ENCODE measurements around the gene NSG1.
"Not testable (repeated sequence)": the region's sequence is repeated elsewhere in the genome, so short reads cannot be mapped to it uniquely, and the experiment has no call there.

The NSG1 gene

DNA sequence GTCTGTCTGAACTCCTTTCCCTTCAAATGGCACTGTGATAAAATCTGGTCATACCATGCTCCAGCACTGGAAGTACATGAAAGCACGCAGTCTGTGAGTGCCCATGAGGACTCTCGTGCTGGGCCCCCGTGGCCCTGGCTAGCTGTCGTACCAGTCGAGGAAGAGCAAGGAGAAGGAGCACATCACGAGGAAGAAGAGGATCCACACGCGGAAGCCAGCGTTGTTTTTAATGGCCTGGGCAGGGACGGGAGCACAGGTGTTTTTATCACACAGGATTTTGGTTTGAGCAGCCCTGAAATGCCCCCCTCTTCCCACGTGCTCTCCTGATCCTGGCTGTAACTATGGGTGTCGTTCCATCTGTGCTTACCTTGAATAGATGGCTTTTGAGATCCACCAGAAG is 33.0 kb downstream of the NSG1 start:
- TF ChIP-seq SUZ12 (IDR thresholded peaks at IDR 0.05; ENCODE audit: extremely low read depth, insufficient read depth, insufficient read length): no peak
- TF ChIP-seq ZNF274 (IDR thresholded peaks at IDR 0.05; ENCODE audit: low read depth, low read length): no peak
- TF ChIP-seq YY1 (IDR thresholded peaks at IDR 0.05; ENCODE audit: insufficient read depth, insufficient read length): no peak
- no peak overlapping the region for H3K4me3 ChIP-seq (ENCODE audit: insufficient read length, low read depth)
- H3K27me3 ChIP-seq (ENCODE audit: insufficient read depth, insufficient read length): no peaks in the 10 kb centered on the region
- H3K36me3 ChIP-seq (ENCODE audit: insufficient read depth, insufficient read length, low read length): peaks cover 66% of the 10 kb centered on the region
- DNase-seq (ENCODE audit: low read depth, low spot score): no peak
- peaks cover 4% of the 10 kb centered on the region; the same call in 1 of the 2 replicates for H3K9me3 ChIP-seq (ENCODE audit: insufficient read depth, low read length)
- H3K9ac ChIP-seq (ENCODE audit: insufficient read length, low read depth): no peak overlapping the region
- H3K4me1 ChIP-seq (ENCODE audit: insufficient read depth, insufficient read length): peaks cover 12% of the 10 kb centered on the region

DNA sequence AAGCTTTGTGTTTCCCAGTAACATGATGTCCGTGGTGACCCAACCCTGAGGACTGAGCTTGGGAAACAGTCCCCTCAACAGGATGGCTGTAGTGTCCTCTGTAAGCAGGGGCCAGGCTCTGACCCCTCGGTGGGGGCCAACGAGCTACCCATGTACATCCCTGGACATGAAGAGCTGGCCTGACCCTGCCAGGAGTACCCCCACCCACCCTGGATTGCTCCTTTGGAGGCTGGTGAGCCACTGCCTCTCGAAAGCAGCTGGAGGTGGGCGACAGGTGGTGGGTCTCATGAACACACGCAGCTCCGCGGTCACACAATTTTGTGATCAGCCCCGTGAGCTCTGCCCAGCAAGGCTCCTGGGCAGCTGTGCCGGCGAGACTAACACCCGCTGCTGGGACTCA is 33.5 kb downstream of the NSG1 start:
- peaks cover 12% of the 10 kb centered on the region for H3K4me1 ChIP-seq (ENCODE audit: insufficient read depth, insufficient read length)
- H3K9me3 ChIP-seq (ENCODE audit: insufficient read depth, low read length): 0 out of 2 replicates have a peak, but pooled peaks cover under 1% of the 10 kb centered on the region
- TF ChIP-seq ZNF274 (IDR thresholded peaks at IDR 0.05; ENCODE audit: low read depth, low read length): no peak
- no peak for TF ChIP-seq YY1 (IDR thresholded peaks at IDR 0.05; ENCODE audit: insufficient read depth, insufficient read length)
- no peak for TF ChIP-seq SUZ12 (IDR thresholded peaks at IDR 0.05; ENCODE audit: extremely low read depth, insufficient read depth, insufficient read length)
- H3K4me3 ChIP-seq (ENCODE audit: insufficient read length, low read depth): no peak overlapping the region
- no peaks in the 10 kb centered on the region for H3K27me3 ChIP-seq (ENCODE audit: insufficient read depth, insufficient read length)
- peaks cover 63% of the 10 kb centered on the region for H3K36me3 ChIP-seq (ENCODE audit: insufficient read depth, insufficient read length, low read length)
- H3K9ac ChIP-seq (ENCODE audit: insufficient read length, low read depth): no peak overlapping the region
- no peak for DNase-seq (ENCODE audit: low read depth, low spot score)

DNA sequence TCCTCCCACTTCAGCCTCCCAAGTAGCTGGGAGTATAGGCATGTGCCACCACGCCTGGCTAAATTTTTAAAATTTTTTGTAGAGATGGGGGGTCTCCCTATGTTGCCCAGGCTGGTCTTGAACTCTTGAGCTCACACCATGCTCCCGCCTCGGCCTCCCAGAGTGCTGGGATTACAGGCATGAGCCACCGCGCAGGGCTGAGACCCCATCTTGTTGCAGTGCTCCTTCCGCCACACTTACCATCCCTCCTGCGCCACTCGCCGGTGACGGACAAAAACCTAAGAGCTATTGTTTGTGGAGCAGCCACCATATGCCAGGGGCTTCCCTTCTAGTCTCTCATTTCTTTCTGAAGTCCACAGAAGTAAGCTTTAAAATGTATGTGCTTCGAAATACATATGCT is 34.5 kb downstream of the NSG1 start:
- no peak for TF ChIP-seq ZNF274 (IDR thresholded peaks at IDR 0.05; ENCODE audit: low read depth, low read length)
- TF ChIP-seq SUZ12 (IDR thresholded peaks at IDR 0.05; ENCODE audit: extremely low read depth, insufficient read depth, insufficient read length): no peak
- no peak for TF ChIP-seq YY1 (IDR thresholded peaks at IDR 0.05; ENCODE audit: insufficient read depth, insufficient read length)
- peaks cover 62% of the 10 kb centered on the region for H3K36me3 ChIP-seq (ENCODE audit: insufficient read depth, insufficient read length, low read length)

DNA sequence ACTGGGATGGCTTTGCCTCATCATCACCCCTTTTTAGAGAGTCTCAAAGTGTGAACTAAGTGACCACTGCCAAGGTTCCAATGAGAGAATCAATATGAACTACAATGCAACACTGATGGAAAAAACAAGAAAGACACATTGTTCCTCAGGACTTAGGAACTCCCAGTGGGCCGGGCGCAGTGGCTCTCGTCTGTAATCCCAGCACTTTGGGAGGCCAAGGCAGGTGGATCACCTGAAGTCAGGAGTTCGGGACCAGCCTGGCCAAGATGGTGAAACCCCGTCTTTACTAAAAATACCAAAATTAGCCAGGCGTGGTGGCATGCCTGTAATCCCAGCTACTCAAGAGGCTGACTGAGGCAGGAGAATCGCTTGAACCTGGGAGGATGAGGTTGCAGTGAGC is 35.2 kb downstream of the NSG1 start:
- not testable (repeated sequence) for H3K9ac ChIP-seq (ENCODE audit: insufficient read length, low read depth); H3K9me3 ChIP-seq (ENCODE audit: insufficient read depth, low read length); H3K4me3 ChIP-seq (ENCODE audit: insufficient read length, low read depth); DNase-seq (ENCODE audit: low read depth, low spot score)
- peaks cover 59% of the 10 kb centered on the region for H3K36me3 ChIP-seq (ENCODE audit: insufficient read depth, insufficient read length, low read length)
- peaks cover 14% of the 10 kb centered on the region for H3K27me3 ChIP-seq (ENCODE audit: insufficient read depth, insufficient read length)
- H3K4me1 ChIP-seq (ENCODE audit: insufficient read depth, insufficient read length): peaks cover 23% of the 10 kb centered on the region

More for the DNA sequence above, 34.5 kb downstream of the NSG1 start:
- H3K27me3 ChIP-seq (ENCODE audit: insufficient read depth, insufficient read length): peaks cover 9% of the 10 kb centered on the region
- no peak for DNase-seq (ENCODE audit: low read depth, low spot score)
- peaks cover 18% of the 10 kb centered on the region for H3K4me1 ChIP-seq (ENCODE audit: insufficient read depth, insufficient read length)
- no peak overlapping the region for H3K4me3 ChIP-seq (ENCODE audit: insufficient read length, low read depth)
- H3K9ac ChIP-seq (ENCODE audit: insufficient read length, low read depth): no peak overlapping the region
- H3K9me3 ChIP-seq (ENCODE audit: insufficient read depth, low read length): no peaks in the 10 kb centered on the region

DNA sequence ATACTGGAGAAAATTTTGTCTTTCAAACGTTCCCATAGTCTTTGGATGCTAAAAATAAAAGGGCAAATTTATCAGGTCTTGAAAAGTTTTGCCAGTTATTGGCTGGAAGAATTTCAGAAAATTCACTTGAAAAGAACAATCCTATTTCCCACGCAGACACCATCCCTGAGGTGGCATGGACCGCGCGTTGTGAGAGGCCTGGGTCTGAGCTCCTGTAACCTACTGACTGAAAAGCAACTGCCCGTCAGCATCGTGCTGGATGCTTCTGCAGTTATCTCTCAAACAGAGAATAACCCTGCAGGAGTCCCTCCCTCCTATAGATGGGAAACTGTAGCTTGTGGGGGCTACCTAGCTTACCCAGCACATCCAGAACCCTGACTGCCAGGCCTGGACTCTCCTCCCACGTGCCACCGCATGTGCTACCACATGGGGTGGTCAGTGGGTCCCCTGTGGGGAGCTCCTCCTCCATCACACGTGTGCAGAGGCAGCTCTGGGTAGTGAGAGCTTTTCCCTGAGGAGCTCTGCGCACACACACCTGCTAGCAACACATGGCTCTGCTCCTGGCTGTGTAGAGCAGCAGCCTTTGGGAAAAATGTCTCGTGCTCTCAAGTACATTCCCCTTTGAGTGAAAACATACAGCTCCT is 36.1 kb downstream of the NSG1 start:
- Histone ChIP-seq H3K4me1 (ENCODE audit: insufficient read depth, insufficient read length) (peaks cover 24% of the 10 kb centered on the region), H3K4me3 (ENCODE audit: insufficient read length, low read depth) (no peak overlapping the region), H3K9ac (ENCODE audit: insufficient read length, low read depth) (no peak overlapping the region), H3K27me3 (ENCODE audit: insufficient read depth, insufficient read length) (peaks cover 20% of the 10 kb centered on the region), H3K36me3 (ENCODE audit: insufficient read depth, insufficient read length, low read length) (peaks cover 57% of the 10 kb centered on the region), H3K9me3 (ENCODE audit: insufficient read depth, low read length) (no peaks in the 10 kb centered on the region)
- TF ChIP-seq SUZ12 (IDR thresholded peaks at IDR 0.05; ENCODE audit: extremely low read depth, insufficient read depth, insufficient read length): no peak
- no peak for TF ChIP-seq YY1 (IDR thresholded peaks at IDR 0.05; ENCODE audit: insufficient read depth, insufficient read length)
- no peak for TF ChIP-seq ZNF274 (IDR thresholded peaks at IDR 0.05; ENCODE audit: low read depth, low read length)
- DNase-seq (ENCODE audit: low read depth, low spot score): no peak

DNA sequence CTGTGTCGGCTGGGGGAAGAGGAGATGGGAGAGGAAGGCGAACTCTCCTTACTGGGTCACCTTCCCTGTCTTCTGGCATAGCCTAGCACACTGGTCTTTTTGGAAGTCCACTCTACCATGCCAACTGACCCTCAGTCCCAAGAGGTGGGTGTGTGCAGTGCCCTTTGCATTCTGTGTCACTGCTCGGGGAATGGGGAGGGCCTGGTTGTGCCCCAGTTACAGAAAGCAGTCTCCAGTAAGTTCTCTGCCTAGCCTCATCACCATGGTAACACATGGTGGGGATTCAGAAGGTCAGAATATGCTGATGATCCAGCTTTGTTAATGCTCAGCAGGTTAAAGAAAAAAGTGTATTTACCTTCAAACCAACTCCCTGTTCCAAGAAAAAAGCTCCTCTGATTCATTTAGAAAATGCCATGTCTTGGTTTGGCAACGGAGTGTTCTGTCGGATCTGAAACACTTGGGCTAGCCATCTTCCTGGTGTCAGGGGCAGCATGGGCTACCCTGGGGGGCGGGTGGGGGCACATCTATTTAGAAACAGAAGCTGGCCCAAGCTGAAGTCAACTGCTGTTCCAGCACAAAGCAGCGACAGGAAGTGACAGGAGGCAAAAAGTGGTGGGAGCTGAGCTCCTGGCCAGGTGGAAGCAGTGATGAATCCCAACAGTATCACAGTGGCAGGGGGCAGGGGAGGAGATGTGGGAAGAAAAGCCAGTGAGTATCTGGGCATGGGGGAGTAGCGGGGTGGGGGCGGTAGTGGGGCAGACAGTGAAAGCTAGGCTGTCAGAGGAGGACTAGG is 37.0 kb downstream of the NSG1 start:
- H3K9ac ChIP-seq (ENCODE audit: insufficient read length, low read depth): no peak overlapping the region
- H3K9me3 ChIP-seq (ENCODE audit: insufficient read depth, low read length): no peaks in the 10 kb centered on the region
- no peak overlapping the region for H3K4me3 ChIP-seq (ENCODE audit: insufficient read length, low read depth)
- H3K4me1 ChIP-seq (ENCODE audit: insufficient read depth, insufficient read length): peaks cover 29% of the 10 kb centered on the region
- peaks cover 29% of the 10 kb centered on the region for H3K27me3 ChIP-seq (ENCODE audit: insufficient read depth, insufficient read length)
- peak; percentile 72 for DNase-seq (ENCODE audit: low read depth, low spot score)
- peaks cover 48% of the 10 kb centered on the region for H3K36me3 ChIP-seq (ENCODE audit: insufficient read depth, insufficient read length, low read length)
- TF ChIP-seq ZNF274 (IDR thresholded peaks at IDR 0.05; ENCODE audit: low read depth, low read length): no peak
- no peak for TF ChIP-seq YY1 (IDR thresholded peaks at IDR 0.05; ENCODE audit: insufficient read depth, insufficient read length)
- TF ChIP-seq SUZ12 (IDR thresholded peaks at IDR 0.05; ENCODE audit: extremely low read depth, insufficient read depth, insufficient read length): no peak

DNA sequence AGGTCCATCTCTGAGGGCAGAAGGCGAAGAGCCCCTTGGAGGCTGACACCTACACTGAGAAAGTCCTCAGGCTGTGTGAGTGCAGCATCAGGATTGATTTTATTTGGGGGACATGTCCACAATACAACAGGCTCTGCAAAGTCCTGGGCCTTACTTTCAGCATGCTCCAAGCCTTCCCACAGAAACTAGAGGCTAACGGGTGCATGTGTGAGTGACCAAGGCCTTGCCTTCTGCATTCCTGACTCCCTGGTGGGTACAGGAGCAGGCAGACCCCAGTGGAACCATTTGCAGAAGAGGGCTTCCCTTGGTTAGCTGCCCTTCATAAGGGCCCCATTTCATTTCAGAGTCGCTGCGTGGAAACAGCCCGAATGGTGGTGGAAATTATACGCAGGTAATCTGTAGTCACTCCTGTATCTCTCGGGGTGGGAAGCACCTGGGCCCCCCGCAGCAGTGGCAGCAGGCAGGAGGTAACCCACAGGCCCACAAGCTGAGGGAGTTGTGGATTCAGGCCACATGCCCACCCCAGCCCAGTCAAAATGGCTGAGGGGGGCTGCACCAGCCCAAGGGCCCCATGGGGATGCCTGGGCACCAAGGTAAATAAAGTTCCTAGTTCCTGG is 37.7 kb downstream of the NSG1 start:
- Histone ChIP-seq H3K4me3 (ENCODE audit: insufficient read length, low read depth) (no peak overlapping the region), H3K27me3 (ENCODE audit: insufficient read depth, insufficient read length) (peaks cover 36% of the 10 kb centered on the region), H3K9ac (ENCODE audit: insufficient read length, low read depth) (no peak overlapping the region), H3K4me1 (ENCODE audit: insufficient read depth, insufficient read length) (peaks cover 29% of the 10 kb centered on the region), H3K9me3 (ENCODE audit: insufficient read depth, low read length) (no peaks in the 10 kb centered on the region), H3K36me3 (ENCODE audit: insufficient read depth, insufficient read length, low read length) (peaks cover 44% of the 10 kb centered on the region)
- TF ChIP-seq SUZ12 (IDR thresholded peaks at IDR 0.05; ENCODE audit: extremely low read depth, insufficient read depth, insufficient read length): no peak
- TF ChIP-seq ZNF274 (IDR thresholded peaks at IDR 0.05; ENCODE audit: low read depth, low read length): no peak
- TF ChIP-seq YY1 (IDR thresholded peaks at IDR 0.05; ENCODE audit: insufficient read depth, insufficient read length): no peak
- DNase-seq (ENCODE audit: low read depth, low spot score): no peak
